Stimulated activated CD4-positive, alpha-beta T cell treated with anti-CD3 and anti-CD28 coated beads, TNF-alpha, amount 100 ng/mL, for 48 hours (primary cell): ENCODE data around the gene OR11L1.

Experiments used
- DNase-seq, 3 donors: peaks; one replicate each; pipeline ENCODE4 v3.0.0-alpha.2; 2020; ENCODE audit warnings: low read depth in 3 of 3

Gene OR11L1, protein sequence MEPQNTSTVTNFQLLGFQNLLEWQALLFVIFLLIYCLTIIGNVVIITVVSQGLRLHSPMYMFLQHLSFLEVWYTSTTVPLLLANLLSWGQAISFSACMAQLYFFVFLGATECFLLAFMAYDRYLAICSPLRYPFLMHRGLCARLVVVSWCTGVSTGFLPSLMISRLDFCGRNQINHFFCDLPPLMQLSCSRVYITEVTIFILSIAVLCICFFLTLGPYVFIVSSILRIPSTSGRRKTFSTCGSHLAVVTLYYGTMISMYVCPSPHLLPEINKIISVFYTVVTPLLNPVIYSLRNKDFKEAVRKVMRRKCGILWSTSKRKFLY

DNA sequence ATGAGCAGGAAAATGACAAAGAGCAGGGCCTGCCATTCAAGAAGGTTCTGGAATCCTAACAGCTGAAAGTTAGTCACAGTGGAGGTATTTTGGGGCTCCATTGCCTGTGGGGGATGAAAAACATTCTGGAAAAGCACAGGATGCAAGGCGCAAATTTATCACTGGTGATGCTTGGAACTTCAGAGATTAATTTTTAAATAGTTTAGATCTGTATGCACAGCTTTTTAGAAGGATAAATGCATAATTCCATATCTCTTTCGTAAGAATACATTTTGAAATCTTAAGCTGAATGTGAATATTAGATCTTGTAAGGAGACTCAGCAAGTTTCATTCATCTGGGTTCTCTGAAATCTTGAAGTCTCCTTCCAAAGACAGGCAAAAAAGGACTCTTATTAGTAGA is at the start of gene OR11L1:
OR11L1 (minus strand) TSS at position 101 of the 400 bp plus-strand sequence; CDS start at position 101, 0 bp downstream.
- no peak for DNase-seq

DNA sequence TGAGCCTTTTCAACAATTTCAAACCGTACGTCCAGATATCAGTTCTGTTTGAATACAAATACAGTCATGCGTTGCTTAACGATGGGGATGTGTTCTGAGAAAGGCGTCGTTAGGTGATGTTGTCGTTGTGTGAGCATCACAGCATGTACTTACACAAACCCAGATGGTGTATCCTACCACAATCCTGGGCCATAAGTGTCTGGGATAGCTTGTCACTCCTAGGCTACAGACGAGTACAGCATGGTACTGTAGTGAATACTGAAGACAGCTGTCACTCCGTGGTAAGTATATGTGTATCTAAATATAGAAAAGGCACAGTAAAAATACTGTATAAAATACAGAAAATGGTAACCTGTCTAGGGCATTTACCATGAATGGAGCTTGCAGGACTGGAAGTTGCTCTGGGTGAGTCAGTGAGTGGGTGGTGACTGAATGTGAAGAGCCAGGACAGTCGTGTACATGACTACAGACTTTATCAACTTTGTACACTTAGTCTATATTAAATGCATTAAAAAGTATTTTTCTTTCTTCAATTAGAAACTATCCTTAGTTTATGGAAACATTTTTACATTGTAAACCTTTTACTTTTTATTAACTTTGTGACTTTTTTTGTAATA is 43.2 kb upstream of the OR11L1 start:
- no peak for DNase-seq

DNA sequence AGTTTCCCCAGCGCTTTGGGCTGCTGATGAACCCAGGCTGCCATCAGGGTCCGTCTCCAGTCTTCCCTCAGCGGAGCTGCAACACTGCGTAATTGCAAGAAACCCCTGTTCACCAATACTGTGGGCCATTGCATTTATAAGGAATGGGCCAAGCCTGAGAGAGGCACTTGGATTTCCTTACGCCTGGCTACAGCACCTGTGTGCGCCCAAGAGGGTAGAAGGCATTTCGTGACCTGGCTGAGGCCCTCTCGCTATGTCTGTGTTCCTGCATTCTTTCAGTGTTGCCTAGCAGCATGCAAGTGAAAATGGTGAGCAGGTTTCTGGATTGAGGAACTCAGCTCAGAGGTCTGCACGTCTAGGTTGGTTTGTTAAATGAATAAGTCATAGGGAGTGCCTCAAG is 41.6 kb upstream of the OR11L1 start:
- no peak for DNase-seq

DNA sequence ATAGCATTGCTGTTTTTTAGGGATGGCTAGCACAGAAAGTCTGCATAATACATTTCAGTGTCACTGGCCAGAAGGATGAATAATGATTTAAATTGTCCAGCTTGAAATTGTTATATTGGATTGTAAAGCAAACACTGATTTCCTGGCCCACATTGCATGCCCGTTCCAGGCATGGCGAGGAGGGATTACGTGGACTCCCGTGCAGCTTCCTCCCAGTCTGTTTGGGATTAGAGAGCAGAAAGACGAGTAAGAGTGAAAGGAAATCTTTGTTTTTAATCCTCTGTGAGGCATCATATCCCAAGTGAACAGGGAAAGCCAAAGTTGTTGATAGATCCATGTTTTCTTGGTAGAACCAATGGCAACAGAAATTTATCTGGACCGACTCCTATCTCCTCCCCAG is 23.7 kb upstream of the OR11L1 start:
- DNase-seq = no peak

DNA sequence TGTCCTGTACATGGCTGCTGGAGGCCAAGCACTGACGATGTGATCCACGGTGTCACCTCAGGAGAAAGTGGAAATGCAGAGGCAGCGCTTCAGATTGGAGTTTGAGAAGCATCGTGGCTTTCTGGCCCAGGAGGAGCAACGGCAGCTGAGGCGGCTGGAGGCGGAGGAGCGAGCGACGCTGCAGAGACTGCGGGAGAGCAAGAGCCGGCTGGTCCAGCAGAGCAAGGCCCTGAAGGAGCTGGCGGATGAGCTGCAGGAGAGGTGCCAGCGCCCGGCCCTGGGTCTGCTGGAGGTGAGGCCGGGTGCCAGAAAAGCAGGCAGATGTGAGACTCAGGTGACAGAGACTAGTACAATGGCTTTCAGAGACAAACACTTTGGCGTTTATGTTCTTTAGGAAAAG is 22.9 kb upstream of the OR11L1 start:
- DNase-seq = no peak

DNA sequence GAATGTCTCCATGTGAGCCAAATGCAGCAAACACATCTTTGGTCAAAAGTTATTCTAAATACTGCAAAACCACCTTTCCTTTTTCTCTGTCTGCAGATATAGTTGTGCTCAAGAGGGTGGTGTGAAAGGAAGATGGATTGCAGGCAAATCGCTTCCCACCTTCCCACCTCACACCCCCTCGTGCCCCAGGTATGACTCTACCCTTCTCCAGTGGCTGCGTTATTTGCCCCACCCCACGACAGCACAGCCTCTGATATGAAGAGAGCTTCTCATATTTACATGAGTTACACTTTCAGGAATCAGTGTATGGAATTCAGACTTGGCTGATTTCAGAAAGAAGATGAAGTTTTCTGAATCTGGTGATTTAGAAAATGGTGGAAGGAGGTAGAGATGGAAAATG is 21.1 kb upstream of the OR11L1 start:
- no peak for DNase-seq

DNA sequence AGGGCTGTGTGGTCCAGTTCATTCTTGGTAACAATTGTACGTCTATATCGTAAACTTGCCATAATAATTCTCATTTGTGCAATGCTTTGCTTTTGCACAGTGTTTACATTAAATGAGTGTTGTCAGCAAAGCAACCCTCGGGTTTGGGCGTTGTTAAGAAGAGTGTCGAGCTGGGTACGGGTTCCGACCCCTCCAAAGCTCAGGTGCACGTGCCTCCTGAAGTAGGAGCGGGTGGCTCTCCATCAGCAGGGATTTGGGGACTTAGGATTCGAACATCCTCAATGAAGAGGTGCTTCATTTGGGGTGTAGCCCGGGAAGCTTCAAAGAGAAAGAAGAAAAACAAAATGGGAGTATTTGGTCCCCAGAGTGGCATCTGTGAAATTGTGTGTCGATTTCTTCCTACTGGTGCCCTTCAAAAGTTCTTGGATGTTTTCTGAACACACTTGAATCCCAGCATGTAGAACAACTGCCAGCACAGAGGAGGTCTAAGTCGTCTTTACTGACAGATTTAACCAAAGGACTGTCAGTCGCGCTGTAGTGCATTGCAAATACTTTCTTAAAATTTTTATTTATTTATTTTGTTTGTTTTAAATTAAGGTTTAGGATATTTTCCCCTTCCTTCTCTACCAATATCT is 16.4 kb upstream of the OR11L1 start:
- no peak for DNase-seq

DNA sequence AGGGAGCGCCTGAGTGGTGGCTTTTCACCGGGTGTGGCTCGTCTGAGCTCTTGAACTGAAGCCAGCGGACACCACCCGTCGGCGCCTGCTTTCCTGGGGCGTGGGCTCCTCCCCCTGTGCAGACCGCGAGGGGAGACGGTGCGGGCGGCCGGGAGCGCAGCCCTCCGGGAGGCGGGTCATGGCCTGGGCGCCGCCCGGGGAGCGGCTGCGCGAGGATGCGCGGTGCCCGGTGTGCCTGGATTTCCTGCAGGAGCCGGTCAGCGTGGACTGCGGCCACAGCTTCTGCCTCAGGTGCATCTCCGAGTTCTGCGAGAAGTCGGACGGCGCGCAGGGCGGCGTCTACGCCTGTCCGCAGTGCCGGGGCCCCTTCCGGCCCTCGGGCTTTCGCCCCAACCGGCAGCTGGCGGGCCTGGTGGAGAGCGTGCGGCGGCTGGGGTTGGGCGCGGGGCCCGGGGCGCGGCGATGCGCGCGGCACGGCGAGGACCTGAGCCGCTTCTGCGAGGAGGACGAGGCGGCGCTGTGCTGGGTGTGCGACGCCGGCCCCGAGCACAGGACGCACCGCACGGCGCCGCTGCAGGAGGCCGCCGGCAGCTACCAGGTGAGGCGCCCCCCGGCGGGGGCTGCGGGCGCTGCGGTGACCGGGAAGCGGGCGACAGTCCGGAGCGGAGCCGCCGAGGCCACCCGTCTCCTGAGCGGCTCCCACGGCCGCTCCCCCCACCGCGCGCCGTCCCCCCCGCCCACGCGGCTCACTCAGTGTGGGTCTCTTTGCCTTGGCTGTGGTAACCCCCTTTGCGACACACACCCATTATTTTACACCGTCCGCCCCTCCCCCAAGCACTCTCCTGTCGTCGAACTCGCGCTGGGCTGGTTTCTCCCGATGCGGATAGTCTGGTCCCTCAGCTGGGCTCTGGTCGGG is 15.6 kb upstream of the OR11L1 start, which contains the start of gene TRIM58:
TRIM58 (plus strand) TSS at position 119 of the 916 bp plus-strand sequence; CDS start at position 179, 60 bp downstream.
- peak in 2 of 3 donors; percentile 2 to 17 for DNase-seq

DNA sequence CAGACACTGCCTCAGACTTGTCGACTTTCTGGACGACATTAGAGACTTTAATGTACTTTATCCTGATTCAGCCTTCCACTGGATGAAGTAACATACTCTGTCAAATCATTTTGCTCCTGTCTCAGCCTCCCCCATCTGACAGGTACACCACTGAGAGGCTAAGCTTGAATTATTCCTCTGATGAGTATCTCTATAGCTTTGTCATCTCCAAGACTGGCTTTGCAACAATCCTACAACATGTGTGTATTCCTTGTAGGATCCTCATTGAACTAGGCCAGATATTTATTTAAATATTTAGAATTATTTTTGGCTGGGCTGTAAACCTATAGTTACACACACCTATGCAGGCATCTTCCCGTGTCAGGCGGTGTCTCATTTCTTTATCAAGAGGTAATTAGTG is 14.2 kb upstream of the OR11L1 start:
- DNase-seq = no peak

DNA sequence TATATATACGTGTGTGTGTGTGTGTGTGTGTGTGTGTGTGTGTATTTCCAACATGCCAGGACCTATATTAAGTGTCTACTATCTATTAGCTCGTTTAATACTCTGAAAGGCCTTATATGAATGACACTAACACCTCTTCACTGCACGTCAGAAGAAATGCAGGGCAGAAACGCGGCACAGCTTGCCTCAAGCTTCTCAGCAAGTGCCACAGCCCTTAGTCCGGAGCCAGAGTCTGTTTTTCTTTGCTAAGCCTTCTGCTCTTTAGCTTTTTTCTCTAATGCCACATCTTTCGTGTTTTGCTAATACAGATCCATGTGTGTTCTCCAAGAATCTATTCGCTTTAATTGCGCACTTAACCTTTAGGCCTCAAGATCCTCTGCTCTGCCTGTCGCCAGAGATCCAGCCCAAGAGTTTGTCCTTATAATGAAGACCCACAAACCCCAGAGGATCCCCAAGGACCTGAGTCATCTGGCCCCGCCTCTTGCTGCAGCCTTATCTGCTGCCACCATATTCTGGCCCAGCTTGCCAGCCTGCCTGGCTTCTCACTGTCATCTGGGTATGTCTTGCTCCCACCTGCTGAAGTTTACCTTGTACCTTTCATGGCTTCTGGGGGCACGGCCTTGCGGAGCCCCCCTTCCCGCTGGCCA is 13.3 kb upstream of the OR11L1 start:
- DNase-seq = no peak

DNA sequence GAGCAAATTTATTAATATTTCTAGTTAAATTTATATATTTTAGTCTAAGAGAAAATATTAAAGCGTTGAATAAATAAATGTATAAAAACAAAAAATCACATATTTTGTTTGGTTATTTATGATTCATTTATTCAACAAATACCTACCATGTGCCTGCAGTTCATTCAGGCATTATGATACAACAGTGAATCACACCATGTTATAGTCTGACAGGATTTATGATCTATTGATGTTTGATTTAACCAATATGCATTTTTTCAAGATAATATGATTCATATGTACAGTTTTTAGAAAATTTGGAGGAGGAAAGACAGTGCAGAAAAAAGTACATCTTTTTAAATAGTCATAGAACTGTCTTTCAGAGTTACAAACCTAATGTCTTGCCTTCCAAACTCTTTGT is 7.9 kb upstream of the OR11L1 start:
- DNase-seq = no peak

DNA sequence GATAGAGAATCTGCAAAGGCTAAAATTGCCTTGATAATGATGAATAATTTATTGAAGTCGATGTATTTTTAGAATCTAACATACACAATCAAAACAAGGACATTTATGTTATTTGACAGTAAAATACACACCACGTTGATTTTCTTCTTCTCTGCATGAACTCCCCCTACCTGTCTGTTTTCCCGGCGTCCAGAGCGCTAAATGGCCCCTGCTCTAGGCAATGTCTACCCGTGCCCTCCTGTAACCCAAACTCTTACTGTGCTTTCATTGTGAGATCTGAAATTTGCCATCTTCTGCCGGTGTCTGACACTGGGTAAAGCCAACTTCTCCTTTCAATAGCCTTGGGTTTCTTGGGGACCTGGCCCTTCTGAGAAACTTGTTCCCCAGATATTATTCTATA is 6.7 kb upstream of the OR11L1 start:
- DNase-seq = no peak

DNA sequence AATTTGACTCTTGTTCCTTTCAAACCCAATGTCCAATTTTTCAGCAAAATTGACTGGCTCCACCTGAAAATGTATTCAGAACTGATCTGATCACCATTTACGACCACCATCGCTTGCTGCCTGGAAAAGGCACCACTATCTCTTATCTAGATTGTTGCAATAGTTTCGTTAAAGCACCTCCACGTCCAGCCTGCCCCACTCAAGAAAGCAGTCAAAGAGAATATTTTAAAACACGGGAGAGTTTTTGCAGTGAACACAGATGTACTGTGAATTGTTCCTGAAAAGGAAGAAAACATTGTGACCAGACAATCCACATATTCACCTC is 4.0 kb upstream of the OR11L1 start:
- no peak for DNase-seq

DNA sequence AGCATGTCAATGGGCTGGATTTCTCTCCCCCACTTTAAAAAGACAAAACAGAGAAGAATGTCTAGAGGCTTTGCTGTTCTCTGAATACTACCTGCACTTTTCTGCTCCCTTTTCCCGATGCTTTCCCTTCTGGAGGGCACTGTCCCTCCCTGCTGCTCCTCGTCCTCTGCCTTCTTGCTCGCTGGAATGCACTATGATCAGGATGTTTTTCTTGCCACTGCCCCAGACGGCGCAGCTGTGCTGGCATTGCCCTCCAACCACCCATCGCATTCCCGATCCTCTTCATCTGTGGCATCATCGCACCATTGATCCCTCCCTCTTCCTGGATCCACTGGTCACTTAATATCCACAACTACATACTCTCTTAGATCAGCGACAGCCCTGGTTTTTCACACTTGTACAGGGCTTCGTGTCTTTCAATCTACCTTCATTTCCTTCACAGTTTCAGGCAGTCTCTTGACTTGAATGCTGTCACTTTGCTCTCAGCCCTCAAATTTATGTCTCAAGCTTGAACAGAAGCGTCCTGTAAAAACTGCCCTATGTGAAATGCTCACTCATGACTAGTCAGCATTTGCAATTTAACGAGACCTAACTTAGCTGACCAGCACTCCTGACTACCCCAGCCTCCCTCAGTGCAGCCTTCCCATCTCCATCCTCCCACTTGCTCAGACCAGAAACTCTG is 3.5 kb upstream of the OR11L1 start:
- no peak for DNase-seq

DNA sequence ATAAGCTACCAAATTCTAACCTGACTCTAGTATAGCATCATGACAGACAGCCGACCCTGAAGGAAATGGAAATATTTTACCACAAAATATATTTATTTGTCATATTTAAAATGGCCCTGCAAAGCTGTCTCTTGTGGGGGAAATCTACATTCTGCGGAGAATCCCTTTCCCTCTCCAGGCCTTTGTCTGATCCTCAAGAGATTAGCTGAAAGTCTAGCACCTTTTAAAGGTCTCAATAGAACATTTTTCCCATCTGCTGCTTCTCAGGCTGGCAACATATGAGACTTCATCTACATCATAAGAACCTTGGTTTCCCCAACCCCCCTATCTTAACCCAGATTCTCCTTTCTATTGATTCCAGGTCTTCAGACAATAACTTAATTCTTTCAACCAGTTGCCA is 1.7 kb upstream of the OR11L1 start:
- DNase-seq = no peak

DNA sequence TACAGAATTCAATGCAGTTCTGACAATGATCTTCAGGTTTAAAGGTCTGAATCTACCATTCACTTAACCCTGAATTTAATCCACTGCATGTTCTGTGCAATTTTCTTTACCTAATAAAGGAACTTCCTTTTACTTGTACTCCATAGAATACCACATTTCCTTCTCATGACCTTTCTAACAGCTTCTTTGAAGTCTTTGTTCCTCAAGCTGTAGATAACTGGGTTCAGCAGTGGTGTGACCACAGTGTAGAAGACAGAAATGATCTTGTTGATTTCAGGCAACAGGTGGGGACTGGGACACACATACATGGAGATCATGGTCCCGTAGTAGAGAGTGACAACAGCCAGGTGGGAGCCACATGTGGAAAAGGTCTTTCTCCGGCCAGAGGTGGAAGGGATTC is 878 bp downstream of the OR11L1 start:
- DNase-seq = no peak

DNA sequence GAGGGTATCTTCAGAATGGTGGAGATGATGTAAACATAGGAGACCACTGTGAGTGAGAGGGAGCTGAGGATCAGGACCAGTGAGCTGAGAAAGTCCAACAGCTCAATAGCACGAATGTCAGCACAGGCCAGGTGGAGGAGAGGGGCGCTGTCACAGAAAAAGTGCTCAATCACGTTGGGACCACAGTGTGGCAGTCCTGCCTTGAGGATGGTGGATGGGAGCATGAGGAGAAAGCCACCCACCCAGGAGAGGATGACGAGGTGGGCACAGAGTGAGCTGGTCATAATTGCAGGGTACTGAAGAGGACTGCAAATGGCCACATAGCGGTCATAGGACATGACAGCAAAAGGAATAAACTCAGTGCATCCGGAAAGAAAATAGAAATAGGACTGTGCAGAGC is 8.1 kb downstream of the OR11L1 start:
- DNase-seq = no peak

DNA sequence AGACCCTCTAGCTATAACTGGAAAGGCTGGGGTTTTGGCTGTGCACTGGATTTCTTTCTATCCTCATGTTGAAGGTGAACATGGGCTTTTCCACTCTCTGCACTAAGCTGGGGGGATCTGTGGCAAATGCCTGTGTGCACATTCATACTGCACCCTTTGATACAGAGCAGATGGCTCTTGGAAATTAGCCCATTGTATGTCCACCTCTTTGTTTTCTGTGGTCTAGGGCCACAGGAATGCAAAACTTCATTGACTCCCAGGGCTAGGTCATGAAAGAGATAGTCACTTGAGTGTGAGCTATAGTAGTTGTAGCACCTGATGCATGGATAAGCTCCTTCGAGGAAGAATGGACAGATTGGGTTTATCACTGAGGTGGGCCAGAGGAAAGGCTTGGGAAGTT is 12.0 kb downstream of the OR11L1 start:
- no peak for DNase-seq

DNA sequence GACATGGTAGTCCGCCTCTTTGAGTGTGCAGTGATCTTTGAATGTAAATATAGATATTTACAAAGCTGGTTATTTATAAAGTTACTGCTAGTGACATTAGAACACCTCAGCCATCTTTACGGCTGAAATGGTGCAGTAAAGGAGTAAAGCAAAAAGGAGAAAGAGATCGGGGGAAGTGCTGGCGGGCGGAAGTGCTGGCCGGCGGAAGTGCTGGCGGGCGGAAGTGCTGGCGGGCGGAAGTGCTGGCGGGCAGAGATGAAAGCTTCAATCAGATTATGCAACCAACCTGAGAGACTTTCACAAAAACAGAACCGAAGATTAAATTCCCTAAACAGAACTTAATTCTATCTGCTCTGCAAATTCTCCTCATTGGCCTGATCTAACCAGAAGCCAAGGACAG is 16.3 kb downstream of the OR11L1 start:
- DNase-seq = no peak

DNA sequence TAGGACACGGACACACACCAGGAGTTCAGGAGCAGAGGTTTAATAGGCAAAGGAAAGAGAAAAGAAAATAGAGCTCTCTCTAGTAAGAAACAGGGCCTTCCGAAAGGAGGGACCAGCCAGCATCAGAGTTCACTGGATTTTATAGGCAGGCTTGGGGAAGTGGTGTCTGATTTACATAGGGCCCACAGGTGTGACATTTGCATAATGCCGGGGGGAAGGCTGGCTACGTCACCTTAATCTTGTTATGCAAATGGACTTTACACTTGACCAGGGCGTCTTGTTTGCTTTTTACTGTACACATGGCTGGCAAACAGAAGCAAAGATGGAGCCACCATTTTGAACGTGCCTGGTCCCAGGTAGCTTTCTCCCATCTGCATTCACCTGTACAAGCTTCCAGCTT is 17.7 kb downstream of the OR11L1 start, which contains the start of gene OR14A16:
OR14A16 (minus strand) TSS at position 97 of the 400 bp plus-strand sequence. CDS start 8,390 bp downstream, outside the sequence.
- DNase-seq = no peak

DNA sequence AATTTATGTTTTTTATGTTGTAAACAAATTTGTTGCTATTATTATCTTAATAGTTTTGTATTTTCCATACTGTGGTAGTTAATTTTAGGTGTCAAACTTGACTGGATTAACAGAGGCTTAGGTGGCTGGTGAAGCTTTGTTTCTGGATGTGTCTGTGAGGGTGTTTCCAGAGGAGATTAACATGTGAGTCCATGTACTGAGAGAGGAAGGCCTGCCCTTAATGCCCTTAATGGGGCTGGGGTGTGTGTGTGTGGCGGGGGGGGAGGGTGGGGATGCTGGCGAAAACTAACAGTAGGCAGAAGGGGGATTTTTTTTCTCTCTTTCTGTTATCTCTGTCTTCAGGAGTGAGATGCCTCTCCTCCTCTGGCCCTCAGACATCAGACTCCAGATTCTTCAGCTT is 19.6 kb downstream of the OR11L1 start:
- DNase-seq = no peak
